ENCODE results near the gene CLK4.
A peak's percentile ranks its signal among the peaks of the same experiment; 100 is the strongest.

The CLK4 gene

DNA sequence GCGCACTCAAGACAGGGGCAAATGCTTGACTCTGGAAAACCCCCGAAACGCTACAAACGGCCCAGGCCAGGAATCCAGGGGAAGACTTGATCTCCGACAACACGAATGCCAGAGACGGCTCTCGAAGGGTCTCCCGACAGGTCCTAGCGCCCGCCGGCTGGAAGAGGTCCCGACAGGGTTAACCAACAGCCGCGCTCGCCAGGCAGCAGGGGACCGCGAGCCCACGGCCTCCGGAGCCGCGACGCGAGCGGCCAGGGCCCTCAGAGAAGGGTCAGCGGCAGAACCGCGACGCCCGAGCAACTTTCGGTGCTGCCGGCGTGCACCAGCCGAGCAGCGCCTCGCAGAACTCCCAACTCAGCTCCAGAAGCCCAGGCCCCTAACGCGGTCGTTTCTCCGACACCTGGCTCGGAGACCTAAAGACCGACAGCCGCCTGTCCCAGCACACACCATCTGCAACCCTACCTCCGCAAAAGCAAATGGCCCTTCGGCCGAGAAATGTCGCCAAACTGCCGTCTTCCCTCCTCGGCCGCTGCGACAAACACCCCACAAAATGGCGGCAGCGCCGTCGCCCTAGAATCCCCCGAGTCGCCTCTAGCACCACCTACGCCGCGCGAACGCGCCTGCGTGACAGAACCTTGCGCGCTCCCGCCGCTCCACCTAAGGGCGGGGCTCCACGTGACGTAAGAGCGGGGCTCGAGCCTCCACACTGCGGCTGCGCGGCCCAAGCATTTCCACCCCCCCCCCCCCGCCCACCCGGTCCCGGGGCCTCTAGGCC is at the start of gene CLK4:
Gene CLK4, minus strand, starts transcription at position 567 of the 775 bp plus-strand sequence. CDS start 3,634 bp downstream, outside the sequence.
- peak; percentile 95 for DNase-seq (ENCODE audit: low read depth in 2 of 2)

DNA sequence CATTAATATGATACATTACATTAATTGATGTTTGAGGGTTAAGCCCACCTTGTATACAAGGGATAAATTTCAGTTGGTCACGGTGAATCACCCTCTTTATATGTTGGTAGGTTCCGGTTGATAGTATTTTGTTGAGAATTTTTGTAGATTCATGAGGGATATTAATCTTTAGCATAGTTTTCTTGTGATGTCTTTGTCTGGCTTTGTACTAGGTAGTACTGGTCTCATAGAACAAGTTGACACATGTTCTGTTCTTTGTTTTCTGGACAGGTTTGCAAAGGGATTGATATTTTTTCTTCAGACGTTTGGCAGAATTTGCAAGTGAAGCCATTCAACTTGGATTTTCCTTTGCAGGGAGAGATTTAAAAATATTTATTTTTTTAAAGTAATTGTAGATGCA is 49.1 kb upstream of the CLK4 start:
- DNase-seq (ENCODE audit: low read depth in 2 of 2): no peak

- no peak for DNase-seq (ENCODE audit: low read depth in 2 of 2)
These were observed 47.5 kb upstream of the CLK4 start for GRCh38 chr5:178674334-178674733.

GRCh38 chr5:178673801-178674295 is 47.0 kb upstream of the CLK4 start:
- DNase-seq (ENCODE audit: low read depth in 2 of 2): no peak

- no peak for DNase-seq (ENCODE audit: low read depth in 2 of 2)
These were observed 45.8 kb upstream of the CLK4 start for GRCh38 chr5:178672630-178673029.

GRCh38 chr5:178671602-178672144 is 44.8 kb upstream of the CLK4 start:
- no peak for DNase-seq (ENCODE audit: low read depth in 2 of 2)

GRCh38 chr5:178670351-178670885 is 43.6 kb upstream of the CLK4 start:
- DNase-seq (ENCODE audit: low read depth in 2 of 2): no peak

- DNase-seq (ENCODE audit: low read depth in 2 of 2): no peak
These were observed 41.7 kb upstream of the CLK4 start for GRCh38 chr5:178668579-178668978.

GRCh38 chr5:178667688-178668087 is 40.8 kb upstream of the CLK4 start:
- DNase-seq (ENCODE audit: low read depth in 2 of 2): no peak

GRCh38 chr5:178667101-178667500 is 40.3 kb upstream of the CLK4 start:
- no peak for DNase-seq (ENCODE audit: low read depth in 2 of 2)

DNA sequence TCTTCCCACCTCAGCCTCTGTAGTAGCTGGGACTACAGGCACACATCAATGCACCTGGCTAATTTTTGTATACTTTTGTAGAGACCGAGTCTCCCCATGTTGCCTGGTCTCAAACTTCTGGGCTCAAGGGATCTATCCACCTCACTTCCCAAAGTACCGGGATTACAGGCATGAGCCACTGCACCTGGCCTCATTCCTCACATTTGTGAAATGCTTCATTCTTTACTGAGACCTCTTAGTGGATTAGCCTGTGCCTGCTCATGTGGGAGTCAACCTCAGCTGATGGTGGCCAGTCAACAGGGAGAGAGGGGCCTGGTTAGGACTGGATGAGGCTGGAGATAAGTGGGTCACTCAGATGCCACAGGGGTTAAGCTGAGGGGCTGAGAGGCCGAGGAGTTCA is 37.3 kb upstream of the CLK4 start:
- no peak for DNase-seq (ENCODE audit: low read depth in 2 of 2)

DNA sequence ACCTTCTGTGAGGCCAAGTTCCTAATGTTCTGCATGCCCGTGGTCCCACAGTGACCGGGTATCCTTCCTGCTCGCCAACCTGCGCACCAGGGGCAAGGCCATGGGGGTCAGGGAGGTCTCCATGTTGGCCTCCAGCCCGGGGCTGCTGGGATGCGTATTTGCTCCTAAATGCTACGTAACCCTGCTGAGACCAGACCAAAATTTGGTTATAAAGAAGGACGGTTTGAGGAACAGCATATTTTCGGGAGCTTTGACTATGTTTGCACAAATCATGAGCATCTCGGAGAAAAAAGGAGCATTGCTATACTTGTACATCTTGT is 35.7 kb upstream of the CLK4 start:
- DNase-seq (ENCODE audit: low read depth in 2 of 2): no peak

DNA sequence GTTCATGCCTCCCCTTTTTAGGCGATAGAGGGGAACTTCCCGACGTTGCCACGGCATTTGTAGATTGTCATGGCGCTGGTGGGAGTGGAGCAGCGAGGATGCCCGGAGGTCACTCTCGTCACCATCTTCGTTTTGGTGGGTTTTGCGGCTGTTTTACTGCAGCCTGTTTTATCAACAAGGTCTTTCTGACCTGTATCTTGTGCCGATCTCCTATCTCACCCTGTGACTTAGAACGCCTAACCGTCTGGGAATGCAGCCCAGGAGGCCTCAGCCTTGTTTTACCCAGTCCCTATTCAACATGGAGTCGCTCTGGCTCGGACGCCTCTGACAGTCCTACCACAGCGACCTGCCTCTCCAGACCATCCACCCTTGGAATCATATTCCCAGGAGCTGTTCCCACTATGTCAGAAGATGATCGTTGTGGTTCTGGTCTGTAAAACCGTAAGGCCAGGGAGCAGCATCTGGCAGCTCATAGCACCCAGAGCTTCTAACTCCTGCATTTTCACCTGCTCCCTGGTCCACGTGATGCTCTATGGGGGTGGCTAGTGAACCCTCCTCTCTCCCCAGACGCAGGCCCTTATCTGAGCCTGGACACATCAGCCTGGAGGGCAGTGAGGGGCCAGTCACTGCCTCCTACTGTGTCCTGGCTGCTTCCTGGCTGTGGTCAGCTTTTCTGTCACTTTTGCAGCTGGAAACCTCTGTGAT is 35.1 kb upstream of the CLK4 start:
- no peak for DNase-seq (ENCODE audit: low read depth in 2 of 2)

DNA sequence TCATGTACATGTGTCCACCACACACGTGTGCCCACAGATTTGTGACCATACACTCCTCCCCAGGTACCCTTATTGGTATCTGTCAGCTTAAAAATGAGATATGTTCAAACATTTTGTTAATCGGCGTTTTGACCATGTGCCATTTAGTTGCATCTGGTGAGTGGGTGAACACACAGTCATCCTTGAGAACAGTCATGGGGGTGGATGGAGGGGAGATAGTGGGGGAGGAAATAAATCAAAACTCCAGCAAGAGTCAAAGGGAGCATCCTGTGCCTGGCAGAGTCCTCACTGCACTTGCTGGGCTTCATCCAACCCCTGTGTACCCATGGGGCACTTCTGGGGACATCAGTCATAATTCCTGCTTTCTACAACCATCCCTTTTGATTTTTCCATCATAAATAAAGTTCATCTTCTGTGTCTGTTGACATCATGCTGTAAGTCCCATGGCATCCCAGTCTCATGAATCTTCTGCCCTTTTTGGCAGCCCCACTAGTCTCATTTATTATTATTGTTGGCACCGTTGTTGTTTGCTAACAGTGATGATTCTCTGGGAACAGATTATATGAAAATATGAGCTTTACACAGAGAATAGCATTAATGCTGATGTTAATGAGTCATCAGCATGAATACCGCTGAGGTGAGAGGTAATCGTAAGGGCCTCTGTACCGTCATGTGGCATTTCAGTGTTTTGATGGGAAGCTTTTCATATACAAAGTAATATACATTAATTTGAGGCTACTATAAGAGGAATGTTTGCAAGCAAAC is 24.4 kb upstream of the CLK4 start:
- DNase-seq (ENCODE audit: low read depth in 2 of 2): no peak

- no peak for DNase-seq (ENCODE audit: low read depth in 2 of 2)
These were observed 23.4 kb upstream of the CLK4 start for GRCh38 chr5:178650214-178650613.

DNA sequence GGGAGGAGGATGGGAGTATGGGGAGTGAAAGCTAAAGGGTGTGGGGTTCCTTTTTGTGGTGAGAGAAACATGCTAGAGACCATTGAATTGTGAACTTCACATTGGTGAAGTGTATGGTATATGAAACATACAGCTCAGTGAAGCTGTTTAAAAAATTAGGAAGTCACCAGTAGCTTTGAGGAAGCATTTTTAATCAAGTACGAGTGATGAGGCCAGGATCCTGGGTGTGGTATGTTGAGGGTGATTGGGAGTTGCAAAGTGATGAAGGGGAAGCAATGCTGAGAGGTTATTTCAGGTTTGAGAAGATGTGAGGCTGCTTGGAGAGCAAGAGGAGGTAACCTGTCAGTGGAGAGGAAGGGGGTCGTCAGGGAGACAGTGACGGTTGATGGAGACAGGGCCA is 22.7 kb upstream of the CLK4 start:
- no peak for DNase-seq (ENCODE audit: low read depth in 2 of 2)

GRCh38 chr5:178644826-178645545 is 18.1 kb upstream of the CLK4 start:
- no peak for DNase-seq (ENCODE audit: low read depth in 2 of 2)

DNA sequence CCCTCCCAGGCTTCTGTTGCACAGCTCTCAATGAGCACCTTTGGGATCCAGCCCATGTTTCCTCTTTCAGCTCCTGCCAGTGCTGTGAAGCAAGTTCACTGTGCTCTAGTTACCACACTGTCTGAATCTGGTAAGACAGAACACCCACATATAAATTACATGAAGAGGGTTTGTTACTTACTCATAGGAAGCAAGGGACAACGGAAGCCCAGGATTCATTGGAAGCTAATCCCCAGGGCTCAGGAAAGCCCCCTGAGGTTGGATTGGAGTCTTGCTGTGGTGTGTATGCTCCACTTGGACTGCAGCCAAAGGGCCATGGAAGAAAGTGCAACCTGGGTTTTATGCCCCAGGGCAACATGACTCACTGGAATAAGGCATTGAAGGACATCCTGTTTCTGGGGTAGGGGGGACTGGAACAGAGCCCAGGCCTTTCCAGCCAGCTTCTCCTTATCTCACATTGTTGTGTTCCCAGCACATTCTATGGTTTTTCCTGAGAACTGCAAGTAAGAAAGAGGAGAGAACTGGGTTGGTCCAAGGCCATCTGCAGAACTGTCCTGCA is 15.6 kb upstream of the CLK4 start:
- no peak for DNase-seq (ENCODE audit: low read depth in 2 of 2)

GRCh38 chr5:178641711-178642110 is 14.9 kb upstream of the CLK4 start:
- no peak for DNase-seq (ENCODE audit: low read depth in 2 of 2)

DNA sequence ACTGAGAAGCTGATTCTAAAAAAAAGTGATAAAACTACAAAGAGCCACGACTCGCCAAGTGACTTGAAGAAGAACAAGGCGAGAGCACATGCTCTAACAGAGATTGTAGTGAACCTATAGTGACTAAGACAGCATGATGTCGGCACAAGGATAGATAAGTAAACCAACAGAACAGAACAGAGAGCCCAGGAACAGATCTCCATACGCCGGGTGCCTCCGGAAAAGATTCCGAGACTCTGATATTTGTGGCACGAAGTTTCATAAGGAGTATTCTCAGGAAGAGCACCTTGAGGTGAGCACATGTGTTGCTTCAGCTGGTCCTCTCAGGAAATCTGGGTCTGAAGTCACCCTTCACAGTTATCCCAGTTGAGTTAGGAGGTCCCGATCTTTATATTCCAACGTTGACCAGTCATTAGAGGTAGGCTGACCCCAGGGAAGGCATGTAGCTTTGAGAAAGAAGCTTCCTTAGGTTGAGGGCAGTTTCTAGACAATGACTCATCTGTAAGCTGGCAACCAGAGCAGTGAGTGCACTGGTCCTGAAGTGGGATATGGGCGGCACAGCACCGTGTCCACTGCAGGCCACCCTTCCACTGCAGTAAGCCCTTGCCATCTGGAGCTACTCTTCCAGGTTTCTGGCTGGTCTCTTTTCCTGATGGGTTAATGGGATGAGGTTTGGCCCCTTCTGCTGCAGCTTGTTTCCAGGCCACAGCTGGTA is 13.6 kb upstream of the CLK4 start:
- no peak for DNase-seq (ENCODE audit: low read depth in 2 of 2)
